Measurements from ENCODE around the gene ARMC2. TPM values are rescaled to one million over a fixed set of nuclear protein-coding genes. Genes with fewer than 3 reads are reported as not detected.

The ARMC2 gene
- polyA plus RNA-seq, 1 of the 3 experiments (the other 2 are of a cell fraction), result 2.4 TPM

GRCh38 chr6:108996208-108996607 lies 148.0 kb downstream of the ARMC2 start:
- no peaks in the 10 kb centered on the region; the same call in 1 of the 2 replicates for H3K79me2 ChIP-seq (ENCODE audit: insufficient read depth)
- peaks cover 75 to 85% of the 10 kb centered on the region in 2 experiments for H3K36me3 ChIP-seq (replicated peaks in 1 of 2; ENCODE audit: control insufficient read depth in 1 of 2, insufficient read depth in 2 of 2, low read length in 1 of 2)
- 94% methylated on average over 1 of the region's 1 CpG for WGBS (ENCODE audit: low lambda C conversion rate)
- no peak overlapping the region for H3K27ac ChIP-seq (ENCODE audit: low read depth in 2 of 2, low read length in 1 of 2)
- TF ChIP-seq SMC3 (IDR thresholded peaks at IDR 0.05; ENCODE audit: low read depth, low read length) (no peak), FOSL2 (IDR thresholded peaks at IDR 0.05; ENCODE audit: borderline replicate concordance, low read depth) (no peak), USF1 (IDR thresholded peaks at IDR 0.05; ENCODE audit: borderline replicate concordance, low read depth) (no peak), ZBTB33 (IDR thresholded peaks at IDR 0.05; ENCODE audit: borderline replicate concordance, low read depth) (no peak), MXI1 (IDR thresholded peaks at IDR 0.05; ENCODE audit: low read depth, low read length) (no peak), IRF3 (IDR thresholded peaks at IDR 0.05; ENCODE audit: low read depth, low read length) (no peak), MEF2A (IDR thresholded peaks at IDR 0.05; ENCODE audit: borderline replicate concordance, low read depth) (no peak), PBX3 (IDR thresholded peaks at IDR 0.05) (no peak), GATA2 (CRISPR knock-in tag; IDR thresholded peaks at IDR 0.05) (no peak), MAX (IDR thresholded peaks at IDR 0.05; ENCODE audit: low read depth) (no peak), TCF12 (IDR thresholded peaks at IDR 0.05) (no peak), RXRA (IDR thresholded peaks at IDR 0.05; ENCODE audit: borderline replicate concordance, low read depth) (no peak), JUND (IDR thresholded peaks at IDR 0.05) (no peak), RAD21 (IDR thresholded peaks at IDR 0.05; ENCODE audit: low read length) (no peak), GABPA (IDR thresholded peaks at IDR 0.05; ENCODE audit: low read depth) (no peak)
- DNase-seq, result no peak
- ChIA-PET POLR2A (no interaction called here), CTCF (interaction anchor here (1.6 kb wide), 1 partner anchor 387 kb away, joined by 3 read pairs; no protein-coding TSS in a partner anchor)
- H3K9me3 ChIP-seq, result no peaks in the 10 kb centered on the region
- H2AFZ ChIP-seq (ENCODE audit: low read depth), result no peak overlapping the region
- no peaks in the 10 kb centered on the region; the same call in 1 of the 2 replicates for H4K20me1 ChIP-seq (ENCODE audit: insufficient read depth)
- H3K4me1 ChIP-seq (ENCODE audit: control insufficient read depth in 1 of 2, insufficient read depth in 2 of 2, low read depth in 1 of 2, low read length in 1 of 2), result peaks cover 0 to 3% of the 10 kb centered on the region in 2 experiments; a peak in 1 of 4 replicates
- no peaks in the 10 kb centered on the region for H3F3A ChIP-seq (replicated peaks; ENCODE audit: insufficient read depth)
- no peaks in the 10 kb centered on the region for H3K27me3 ChIP-seq (ENCODE audit: insufficient read depth)
- no peak overlapping the region for H3K9ac ChIP-seq
- H3K4me2 ChIP-seq, result no peak overlapping the region
- H3K9me2 ChIP-seq, result no peaks in the 10 kb centered on the region
- H3K4me3 ChIP-seq (ENCODE audit: low read depth in 2 of 2, low read length in 1 of 2), result no peak overlapping the region
